Bronchial epithelial cell (primary cell): ENCODE measurements around the gene GSAP. TPM values are rescaled to one million over a fixed set of nuclear protein-coding genes. Genes with fewer than 3 reads are reported as not detected.

ENCODE experiments used
- DNase-seq: peaks from one replicate; pipeline ENCODE4 v3.0.0-alpha.2; 2010; ENCODE audit warnings: low read depth
- FAIRE-seq: peaks from 2 replicates; lab custom pipeline; 2011; peaks lifted over from hg19 to GRCh38; lab: Jason Lieb, UNC
- H3K27me3 ChIP-seq: 2 replicates; pipeline ENCODE4 v1.5.1; 2011; ENCODE audit warnings: low read length; ENCODE audit not compliant: control insufficient read depth, insufficient read depth
- H3K36me3 ChIP-seq: 2 replicates; pipeline ENCODE4 v1.5.1; 2011; ENCODE audit warnings: low read length; ENCODE audit not compliant: control insufficient read depth, insufficient read depth
- H3K4me3 ChIP-seq: 2 replicates; pipeline ENCODE4 v1.5.1; 2011; ENCODE audit warnings: mild to moderate bottlenecking, low read depth, low read length, control low read depth
- total RNA-seq: library from RNA; depleted of rRNA; stranded (reverse); fragments of >200 nt; gene quantifications from 2 replicates; pipeline ENCODE4 v1.2.1, GENCODE V29; 2014
- TF ChIP-seq, protein P1 (sequence below): IDR thresholded peaks from 2 replicates; pipeline ENCODE4 v1.5.1; 2011; ENCODE audit warnings: mild to moderate bottlenecking, moderate library complexity, low read length, control low read depth, inconsistent platforms; ENCODE audit not compliant: insufficient read depth, severe bottlenecking

The GSAP gene
- total RNA-seq, 1 donor from 2014 or later = 10.3 TPM

DNA sequence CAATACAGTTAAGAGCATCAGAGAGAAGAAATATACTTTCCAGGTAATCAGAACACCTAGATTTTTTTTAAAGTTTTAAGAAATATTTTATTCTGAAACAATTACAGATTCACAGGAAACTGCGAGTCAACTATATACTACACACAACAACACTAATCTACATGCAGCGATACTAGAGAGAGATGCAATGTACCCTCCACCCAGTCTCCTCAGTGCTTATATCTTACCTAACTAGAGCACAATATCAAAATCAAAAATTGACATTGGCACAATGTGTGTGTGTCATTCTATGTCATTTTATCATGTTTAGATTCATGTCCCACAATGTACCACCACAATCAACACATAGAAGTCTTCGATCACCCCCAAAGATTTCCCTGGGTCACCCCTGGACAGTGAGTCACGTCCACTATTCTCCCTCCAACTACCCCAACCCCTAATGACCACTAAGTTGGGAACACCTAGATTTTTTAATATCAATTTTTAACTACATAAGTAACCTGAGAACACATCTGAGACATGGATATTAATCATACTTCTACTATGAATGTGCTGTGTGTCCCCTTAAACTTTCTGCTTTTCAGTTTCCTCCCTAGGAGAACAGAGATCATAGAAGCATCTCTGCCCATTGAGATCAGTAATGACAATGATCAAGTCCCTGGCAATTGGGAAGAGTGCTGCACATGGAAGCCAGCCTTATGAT lies 86.5 kb downstream of the GSAP start:
- FAIRE-seq = no peak
- H3K36me3 ChIP-seq = no peaks in the 10 kb centered on the region
- DNase-seq = no peak
- H3K27me3 ChIP-seq = no peaks in the 10 kb centered on the region
- TF ChIP-seq, protein P1, sequence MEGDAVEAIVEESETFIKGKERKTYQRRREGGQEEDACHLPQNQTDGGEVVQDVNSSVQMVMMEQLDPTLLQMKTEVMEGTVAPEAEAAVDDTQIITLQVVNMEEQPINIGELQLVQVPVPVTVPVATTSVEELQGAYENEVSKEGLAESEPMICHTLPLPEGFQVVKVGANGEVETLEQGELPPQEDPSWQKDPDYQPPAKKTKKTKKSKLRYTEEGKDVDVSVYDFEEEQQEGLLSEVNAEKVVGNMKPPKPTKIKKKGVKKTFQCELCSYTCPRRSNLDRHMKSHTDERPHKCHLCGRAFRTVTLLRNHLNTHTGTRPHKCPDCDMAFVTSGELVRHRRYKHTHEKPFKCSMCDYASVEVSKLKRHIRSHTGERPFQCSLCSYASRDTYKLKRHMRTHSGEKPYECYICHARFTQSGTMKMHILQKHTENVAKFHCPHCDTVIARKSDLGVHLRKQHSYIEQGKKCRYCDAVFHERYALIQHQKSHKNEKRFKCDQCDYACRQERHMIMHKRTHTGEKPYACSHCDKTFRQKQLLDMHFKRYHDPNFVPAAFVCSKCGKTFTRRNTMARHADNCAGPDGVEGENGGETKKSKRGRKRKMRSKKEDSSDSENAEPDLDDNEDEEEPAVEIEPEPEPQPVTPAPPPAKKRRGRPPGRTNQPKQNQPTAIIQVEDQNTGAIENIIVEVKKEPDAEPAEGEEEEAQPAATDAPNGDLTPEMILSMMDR = no peak
- H3K4me3 ChIP-seq = no peak overlapping the region

- no peaks in the 10 kb centered on the region for H3K36me3 ChIP-seq
- no peak overlapping the region for H3K4me3 ChIP-seq
- H3K27me3 ChIP-seq = no peaks in the 10 kb centered on the region
- DNase-seq (no peak), FAIRE-seq (no peak)
- TF ChIP-seq, protein P1 = no peak
Measured at GRCh38 chr7:77328669-77329068, 87.5 kb downstream of the GSAP start.

DNA sequence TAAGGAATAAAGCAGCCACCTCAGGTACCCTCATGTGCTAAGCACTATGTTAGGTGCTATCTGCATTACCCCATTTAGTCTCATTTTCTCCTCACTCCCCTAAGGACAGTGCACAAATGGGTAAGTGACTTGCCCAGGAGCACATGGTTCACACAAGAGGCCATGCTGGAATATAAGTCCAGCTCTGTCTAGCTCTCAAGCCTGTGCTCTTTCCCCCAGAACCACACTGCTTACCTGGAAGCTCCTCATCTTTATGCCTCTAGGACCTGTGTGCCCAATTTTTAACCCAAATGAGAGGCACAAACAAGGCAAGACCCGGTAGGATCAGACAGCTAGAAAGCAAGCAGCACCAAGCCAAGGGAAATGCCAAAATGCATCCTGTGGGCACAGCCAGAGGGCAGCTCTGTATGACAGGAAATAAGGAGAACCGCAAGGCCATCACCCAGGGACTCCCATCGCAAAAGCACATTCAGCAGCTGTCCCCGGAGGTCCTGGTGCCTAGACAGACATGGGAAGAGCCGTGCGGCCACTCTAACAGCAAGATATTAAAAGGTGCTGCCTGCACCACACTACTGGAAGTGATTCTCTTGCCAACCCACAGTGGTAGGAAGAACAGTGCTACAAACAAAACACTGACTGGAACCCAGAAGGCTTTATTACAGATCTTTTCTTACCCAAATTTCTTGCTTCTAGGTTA lies 88.1 kb downstream of the GSAP start:
- TF ChIP-seq, protein P1 = no peak
- DNase-seq (no peak), FAIRE-seq (no peak)
- Histone ChIP-seq H3K4me3 (no peak overlapping the region), H3K36me3 (no peaks in the 10 kb centered on the region), H3K27me3 (no peaks in the 10 kb centered on the region)

GRCh38 chr7:77327067-77327931 lies 88.8 kb downstream of the GSAP start:
- TF ChIP-seq, protein P1 = no peak
- no peaks in the 10 kb centered on the region for H3K36me3 ChIP-seq
- DNase-seq (peak; percentile 76), FAIRE-seq (no peak)
- no peaks in the 10 kb centered on the region for H3K27me3 ChIP-seq
- no peak overlapping the region for H3K4me3 ChIP-seq

DNA sequence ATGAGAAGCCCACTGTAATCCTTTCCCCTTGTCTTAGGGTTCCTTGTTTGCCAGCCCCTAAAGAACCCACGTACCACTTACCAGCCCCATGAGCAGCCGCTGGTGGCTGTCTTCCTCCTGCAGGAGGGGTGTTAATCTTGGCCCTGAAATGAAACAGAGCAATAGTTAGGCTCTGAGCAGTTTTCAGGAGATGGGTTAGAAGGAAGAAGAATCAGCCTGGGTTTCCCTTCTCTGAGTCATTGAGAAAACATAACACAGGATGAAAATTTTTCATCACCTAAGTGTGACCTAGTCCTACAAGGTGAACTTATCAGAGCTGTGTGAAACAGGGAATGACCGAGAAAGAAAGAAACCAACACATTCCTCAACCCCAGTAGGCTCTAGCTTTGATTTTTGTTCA lies 90.0 kb downstream of the GSAP start:
- peak; percentile 74 for DNase-seq
- no peaks in the 10 kb centered on the region for H3K27me3 ChIP-seq
- no peak for FAIRE-seq
- H3K36me3 ChIP-seq = no peaks in the 10 kb centered on the region
- TF ChIP-seq, protein P1 = no peak
- H3K4me3 ChIP-seq = no peak overlapping the region
